ENCODE results near the gene NPS.

Gene NPS

DNA sequence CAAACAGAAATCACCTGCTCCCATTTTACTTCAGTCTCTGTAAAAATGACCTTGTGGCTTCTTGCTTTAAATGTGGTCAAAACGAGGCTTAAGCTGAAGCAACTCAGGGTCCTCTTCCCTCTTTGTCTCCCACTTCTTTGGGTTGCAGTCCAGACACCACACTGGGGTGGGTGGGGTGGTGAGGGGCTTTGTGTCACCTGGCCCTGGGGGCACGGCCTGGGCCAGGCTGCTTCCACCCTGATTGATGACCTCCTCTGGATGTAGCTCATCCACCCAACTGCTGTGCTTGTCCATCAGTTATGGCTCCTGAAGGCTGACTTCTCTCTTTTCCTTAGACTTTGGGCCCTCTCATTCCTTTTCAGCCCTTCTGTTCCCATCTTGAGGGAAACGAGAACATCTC, 26.8 kb upstream of the NPS start:
- Histone ChIP-seq H3K9ac (ENCODE audit: low read depth, low read length, poor library complexity, severe bottlenecking) (no peak overlapping the region), H3K27me3 (ENCODE audit: insufficient read depth, low read length, poor library complexity, severe bottlenecking) (no peaks in the 10 kb centered on the region), H2AFZ (ENCODE audit: low read length) (no peak overlapping the region), H3K36me3 (ENCODE audit: insufficient read depth, low read length) (no peaks in the 10 kb centered on the region), H3K9me2 (replicated peaks; ENCODE audit: low read depth, low read length) (no peaks in the 10 kb centered on the region), H3F3A (ENCODE audit: low read depth) (no peaks in the 10 kb centered on the region), H3K4me3 (ENCODE audit: low read length, poor library complexity, severe bottlenecking) (no peak overlapping the region), H3K79me2 (ENCODE audit: insufficient read depth, low read length) (no peaks in the 10 kb centered on the region), H3K4me2 (ENCODE audit: low read depth, low read length, poor library complexity, severe bottlenecking) (no peak overlapping the region), H3K4me1 (ENCODE audit: insufficient read depth, low read length, poor library complexity, severe bottlenecking) (no peaks in the 10 kb centered on the region), H4K20me1 (ENCODE audit: insufficient read depth, low read length, poor library complexity, severe bottlenecking) (no peaks in the 10 kb centered on the region), H3K9me3 (ENCODE audit: insufficient read depth, low read depth, low read length) (no peaks in the 10 kb centered on the region)
- TF ChIP-seq, protein P1, sequence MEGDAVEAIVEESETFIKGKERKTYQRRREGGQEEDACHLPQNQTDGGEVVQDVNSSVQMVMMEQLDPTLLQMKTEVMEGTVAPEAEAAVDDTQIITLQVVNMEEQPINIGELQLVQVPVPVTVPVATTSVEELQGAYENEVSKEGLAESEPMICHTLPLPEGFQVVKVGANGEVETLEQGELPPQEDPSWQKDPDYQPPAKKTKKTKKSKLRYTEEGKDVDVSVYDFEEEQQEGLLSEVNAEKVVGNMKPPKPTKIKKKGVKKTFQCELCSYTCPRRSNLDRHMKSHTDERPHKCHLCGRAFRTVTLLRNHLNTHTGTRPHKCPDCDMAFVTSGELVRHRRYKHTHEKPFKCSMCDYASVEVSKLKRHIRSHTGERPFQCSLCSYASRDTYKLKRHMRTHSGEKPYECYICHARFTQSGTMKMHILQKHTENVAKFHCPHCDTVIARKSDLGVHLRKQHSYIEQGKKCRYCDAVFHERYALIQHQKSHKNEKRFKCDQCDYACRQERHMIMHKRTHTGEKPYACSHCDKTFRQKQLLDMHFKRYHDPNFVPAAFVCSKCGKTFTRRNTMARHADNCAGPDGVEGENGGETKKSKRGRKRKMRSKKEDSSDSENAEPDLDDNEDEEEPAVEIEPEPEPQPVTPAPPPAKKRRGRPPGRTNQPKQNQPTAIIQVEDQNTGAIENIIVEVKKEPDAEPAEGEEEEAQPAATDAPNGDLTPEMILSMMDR (conservative IDR thresholded peaks at IDR 0.05; ENCODE audit: low read length) = no peak

DNA sequence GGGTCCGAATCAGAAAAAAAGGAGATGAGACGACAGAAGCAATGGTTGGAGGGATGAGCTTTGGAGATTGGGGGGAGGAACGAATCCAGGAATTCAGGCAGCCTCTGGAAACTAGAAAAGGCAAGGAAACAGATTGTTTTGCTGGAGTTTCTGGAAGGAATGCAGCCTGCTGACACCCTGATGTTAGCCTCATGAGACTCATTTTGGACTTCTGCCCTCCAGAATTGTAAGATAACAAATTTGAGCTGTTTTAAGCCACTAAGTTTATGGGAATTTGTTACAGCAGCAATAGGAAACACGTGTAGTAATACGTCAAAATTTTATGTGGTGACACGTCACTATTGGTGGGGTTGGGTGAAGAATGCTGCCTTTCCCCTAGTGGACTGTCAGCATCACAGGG, 25.6 kb upstream of the NPS start:
- Histone ChIP-seq H3K36me3 (ENCODE audit: insufficient read depth, low read length) (no peaks in the 10 kb centered on the region), H4K20me1 (ENCODE audit: insufficient read depth, low read length, poor library complexity, severe bottlenecking) (no peaks in the 10 kb centered on the region), H2AFZ (ENCODE audit: low read length) (no peak overlapping the region), H3K4me3 (ENCODE audit: low read length, poor library complexity, severe bottlenecking) (no peak overlapping the region), H3K9me3 (ENCODE audit: insufficient read depth, low read depth, low read length) (no peaks in the 10 kb centered on the region), H3K79me2 (ENCODE audit: insufficient read depth, low read length) (no peaks in the 10 kb centered on the region), H3F3A (ENCODE audit: low read depth) (no peaks in the 10 kb centered on the region), H3K4me1 (ENCODE audit: insufficient read depth, low read length, poor library complexity, severe bottlenecking) (no peaks in the 10 kb centered on the region), H3K9me2 (replicated peaks; ENCODE audit: low read depth, low read length) (no peaks in the 10 kb centered on the region), H3K9ac (ENCODE audit: low read depth, low read length, poor library complexity, severe bottlenecking) (no peak overlapping the region), H3K27me3 (ENCODE audit: insufficient read depth, low read length, poor library complexity, severe bottlenecking) (no peaks in the 10 kb centered on the region), H3K4me2 (ENCODE audit: low read depth, low read length, poor library complexity, severe bottlenecking) (no peak overlapping the region)
- TF ChIP-seq, protein P1 (conservative IDR thresholded peaks at IDR 0.05; ENCODE audit: low read length) = no peak
- TF ChIP-seq EZH2phosphoT487 (IDR thresholded peaks at IDR 0.05; ENCODE audit: borderline replicate concordance) = no peak

GRCh38 chr10:127524229-127524628, 24.9 kb upstream of the NPS start:
- Histone ChIP-seq H3K36me3 (ENCODE audit: insufficient read depth, low read length) (no peaks in the 10 kb centered on the region), H3K9ac (ENCODE audit: low read depth, low read length, poor library complexity, severe bottlenecking) (no peak overlapping the region), H3K4me1 (ENCODE audit: insufficient read depth, low read length, poor library complexity, severe bottlenecking) (no peaks in the 10 kb centered on the region), H3F3A (ENCODE audit: low read depth) (no peaks in the 10 kb centered on the region), H4K20me1 (ENCODE audit: insufficient read depth, low read length, poor library complexity, severe bottlenecking) (no peaks in the 10 kb centered on the region), H3K4me3 (ENCODE audit: low read length, poor library complexity, severe bottlenecking) (no peak overlapping the region), H3K9me2 (replicated peaks; ENCODE audit: low read depth, low read length) (no peaks in the 10 kb centered on the region), H3K9me3 (ENCODE audit: insufficient read depth, low read depth, low read length) (no peaks in the 10 kb centered on the region), H3K79me2 (ENCODE audit: insufficient read depth, low read length) (no peaks in the 10 kb centered on the region), H2AFZ (ENCODE audit: low read length) (no peak overlapping the region), H3K4me2 (ENCODE audit: low read depth, low read length, poor library complexity, severe bottlenecking) (no peak overlapping the region), H3K27me3 (ENCODE audit: insufficient read depth, low read length, poor library complexity, severe bottlenecking) (no peaks in the 10 kb centered on the region)
- TF ChIP-seq, protein P1 (conservative IDR thresholded peaks at IDR 0.05; ENCODE audit: low read length) = no peak
- TF ChIP-seq EZH2phosphoT487 (IDR thresholded peaks at IDR 0.05; ENCODE audit: borderline replicate concordance) = no peak

All from Loucy (cell line).